ENCODE data around the gene TSPAN11.
"Not testable (repeated sequence)": the region's sequence is repeated elsewhere in the genome, so short reads cannot be mapped to it uniquely, and the experiment has no call there.

The TSPAN11 gene

DNA sequence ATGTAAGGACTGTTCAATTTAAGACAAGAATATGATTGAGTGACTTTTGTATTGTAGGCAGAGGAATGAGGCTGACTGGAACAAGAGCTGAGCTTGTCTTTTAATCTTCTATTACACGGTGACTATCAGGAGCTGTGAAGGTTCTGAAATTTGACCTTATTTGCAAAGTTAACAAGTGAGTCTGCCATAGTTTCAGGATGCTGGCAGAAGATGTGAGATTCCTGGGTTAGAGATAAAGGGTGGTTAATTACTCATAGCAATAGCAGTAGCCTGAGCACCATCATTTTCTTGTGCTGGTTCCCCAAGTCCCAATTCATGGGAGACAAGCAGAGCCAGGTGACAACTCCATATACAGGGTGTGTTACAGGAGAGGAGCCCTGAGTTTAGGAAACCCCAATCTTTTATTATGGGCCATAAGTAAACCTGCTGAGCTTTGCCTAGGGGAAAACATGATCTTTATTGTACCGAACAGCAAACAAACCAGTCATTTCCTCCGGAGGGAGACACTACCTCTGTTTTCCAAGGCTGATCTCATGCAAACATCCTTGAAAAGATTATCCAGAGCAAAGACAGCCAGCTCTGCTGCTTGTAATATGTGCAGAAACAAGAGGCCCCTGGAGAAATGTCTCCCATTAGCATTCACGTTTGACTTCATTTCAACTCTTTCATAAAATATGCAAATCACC, 95.4 kb downstream of the TSPAN11 start:
- no peak for DNase-seq

DNA sequence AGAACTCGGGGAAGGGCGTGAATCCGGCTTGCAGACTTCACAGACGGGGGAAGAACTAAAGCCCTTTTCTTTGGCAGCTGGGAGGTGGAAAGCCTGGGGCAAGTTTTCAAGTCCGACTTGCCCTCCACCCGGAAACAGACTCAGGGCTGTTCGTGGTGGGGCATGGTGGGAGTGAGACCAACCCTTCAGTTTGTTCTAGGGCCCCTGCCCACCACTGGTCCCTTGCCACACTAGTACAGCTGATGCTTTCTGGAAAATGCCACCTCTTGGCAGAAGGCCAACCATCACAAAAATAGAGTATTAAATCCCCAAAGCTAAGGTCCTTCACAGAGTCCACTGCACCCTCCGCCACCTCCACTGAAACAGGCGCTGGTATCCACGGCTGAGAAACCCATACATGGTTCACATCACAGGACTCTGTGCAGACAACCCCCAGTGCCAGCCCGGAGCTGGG, 96.8 kb downstream of the TSPAN11 start:
- no peak for DNase-seq

DNA sequence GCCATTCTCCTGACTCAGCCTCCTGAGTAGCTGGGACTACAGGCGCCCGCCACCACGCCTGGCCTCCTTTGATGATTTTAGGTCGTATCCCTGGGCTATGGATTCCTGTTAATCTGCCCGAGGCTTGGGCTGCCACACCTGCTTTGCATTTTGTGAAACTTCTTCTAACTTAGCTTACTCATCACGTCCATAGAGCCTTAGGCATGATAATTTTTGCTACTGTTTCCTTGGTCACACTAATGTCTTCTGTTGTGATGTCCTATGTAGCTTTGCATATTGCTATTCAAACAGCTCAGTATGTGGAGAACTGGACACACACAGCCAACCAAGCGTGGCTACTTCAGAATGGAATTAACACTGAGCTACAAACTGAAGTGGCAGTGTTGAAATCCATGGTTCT, 99.7 kb downstream of the TSPAN11 start:
- DNase-seq: no peak

DNA sequence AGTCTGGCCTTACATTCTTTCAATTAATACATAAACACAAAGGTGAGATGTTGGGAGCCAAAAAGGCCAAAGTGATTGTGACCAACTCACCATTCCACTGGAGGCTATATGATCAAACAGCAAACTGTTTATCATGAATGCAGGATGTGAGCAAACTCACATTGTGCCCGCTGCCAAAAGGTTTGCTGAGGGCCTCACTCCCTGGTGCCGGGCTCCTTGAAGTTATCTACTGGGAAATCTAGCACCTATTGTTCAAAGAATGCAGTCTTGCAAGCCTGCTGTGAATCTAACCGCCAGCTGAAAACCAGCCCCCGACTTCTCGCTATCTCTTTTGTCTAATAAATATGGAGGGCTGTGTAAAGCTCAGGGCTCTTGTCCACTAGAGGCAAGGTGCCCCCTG, 100.5 kb downstream of the TSPAN11 start:
- DNase-seq: not testable (repeated sequence)

DNA sequence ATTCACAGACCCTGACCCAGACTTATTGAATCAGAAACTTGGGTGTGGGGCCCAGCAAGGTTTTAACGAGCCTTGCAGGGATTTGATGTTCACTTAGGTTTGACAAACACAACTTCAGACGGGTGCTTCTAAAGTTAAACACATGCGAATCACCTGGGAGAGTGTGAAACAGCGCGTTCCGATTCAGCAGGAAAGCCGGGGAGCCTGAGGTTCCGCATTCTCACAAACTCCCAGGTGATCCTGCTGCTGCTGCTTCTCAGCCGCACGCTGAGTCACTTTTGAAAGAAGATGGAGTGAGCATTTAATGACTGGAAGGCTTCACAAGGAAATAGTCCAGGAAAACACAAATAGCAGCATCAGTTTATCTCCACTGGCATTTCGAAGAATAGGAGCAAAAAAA, 102.9 kb downstream of the TSPAN11 start:
- no peak for DNase-seq

GRCh38 chr12:31029916-31030562, 103.5 kb downstream of the TSPAN11 start:
- no peak for DNase-seq

GRCh38 chr12:31031951-31032335, 105.4 kb downstream of the TSPAN11 start:
- DNase-seq: no peak

DNA sequence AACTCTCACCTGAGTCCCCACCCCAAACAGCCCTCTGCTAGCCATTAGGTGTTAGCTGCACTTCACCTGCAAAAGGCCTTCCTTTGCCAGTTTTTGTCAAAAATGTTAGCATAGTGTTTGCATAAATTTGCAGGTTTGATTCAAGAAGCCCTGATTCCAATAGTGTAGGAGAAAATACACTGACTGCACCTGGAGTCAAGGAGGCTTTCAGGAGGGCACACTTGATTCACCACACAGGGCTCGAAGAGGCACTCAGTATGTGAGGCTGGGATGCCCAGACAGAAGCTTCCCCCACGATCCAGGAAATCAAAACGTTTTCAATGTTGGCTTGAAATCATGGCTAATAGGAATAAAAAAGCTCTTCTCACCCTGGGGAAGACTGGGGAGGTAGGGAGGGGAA, 106.6 kb downstream of the TSPAN11 start:
- DNase-seq: no peak

DNA sequence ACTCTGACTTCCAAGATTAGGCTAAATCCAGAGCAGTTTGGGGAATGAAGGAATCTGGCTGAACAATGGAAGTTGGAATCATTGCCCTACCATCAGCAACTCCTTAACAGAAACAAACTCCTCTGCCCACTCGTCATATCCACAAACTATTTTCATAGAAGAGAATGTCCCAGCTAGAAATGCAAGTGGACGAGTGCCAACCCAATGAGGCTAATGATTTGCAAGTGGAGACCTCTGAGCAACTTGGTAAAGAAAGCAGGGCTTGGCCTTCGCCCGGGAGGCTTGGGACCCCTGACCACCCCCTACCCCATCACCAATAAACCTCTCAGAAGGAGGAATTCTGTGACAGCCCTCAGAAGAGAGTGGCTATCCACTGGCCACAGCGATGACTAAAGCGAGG, 107.1 kb downstream of the TSPAN11 start:
- DNase-seq: no peak

- no peak for DNase-seq
Measured at GRCh38 chr12:31034372-31034771, 107.8 kb downstream of the TSPAN11 start.

GRCh38 chr12:31035226-31035625, 108.7 kb downstream of the TSPAN11 start:
- no peak for DNase-seq

GRCh38 chr12:31035967-31036665, 109.6 kb downstream of the TSPAN11 start:
- no peak for DNase-seq

GRCh38 chr12:31037028-31037427, 110.5 kb downstream of the TSPAN11 start:
- DNase-seq: no peak

DNA sequence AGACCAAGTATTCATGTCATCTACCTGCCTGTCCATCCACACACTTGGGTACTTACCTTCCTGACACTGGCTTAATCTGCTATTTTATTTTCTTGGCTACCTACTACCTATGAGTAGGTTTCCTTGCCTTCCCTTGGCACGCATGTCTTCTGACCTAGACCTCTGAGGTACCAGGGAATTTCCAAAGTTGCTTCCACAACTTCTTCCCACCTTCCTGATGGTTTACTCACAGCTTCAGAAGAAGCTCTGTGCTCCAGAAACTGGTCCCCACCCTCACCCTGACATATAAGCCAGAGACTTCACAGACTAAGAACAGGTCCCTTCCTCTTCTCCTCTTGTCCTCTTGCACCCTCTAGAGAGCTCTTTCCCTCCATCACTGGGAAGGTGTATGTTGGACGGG, 111.4 kb downstream of the TSPAN11 start:
- no peak for DNase-seq

DNA sequence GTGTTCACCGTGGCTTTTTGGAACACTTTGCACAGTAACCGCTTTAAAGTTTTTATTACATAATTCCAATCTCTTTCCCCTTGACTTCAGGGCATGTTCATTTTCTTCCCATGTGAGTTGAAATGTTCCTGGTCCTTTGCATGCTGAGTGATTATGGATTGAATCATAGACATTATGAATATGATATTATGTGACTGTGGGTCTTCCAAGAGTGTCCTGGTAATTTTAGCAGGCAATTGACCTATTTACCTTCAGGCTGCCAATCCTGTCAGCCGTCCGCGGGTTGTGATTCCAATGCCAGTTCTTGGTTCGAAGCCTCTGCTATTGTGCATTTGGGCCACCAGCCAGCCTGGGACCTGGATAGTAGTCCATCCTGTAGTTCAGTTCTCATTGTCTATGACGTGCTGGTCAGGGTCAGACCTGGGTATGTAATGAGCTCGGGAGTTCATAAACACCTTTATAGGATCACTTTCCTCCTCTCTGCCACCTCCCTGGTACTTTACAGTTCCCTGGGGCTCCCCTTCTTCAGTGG, 114.6 kb downstream of the TSPAN11 start:
- no peak for DNase-seq

Data from activated CD4-positive, alpha-beta T cell treated with anti-CD3 and anti-CD28 coated beads for 4 hours (primary cell).